Measurements from ENCODE around the gene TMED4.
"Not testable (repeated sequence)": the region's sequence is repeated elsewhere in the genome, so short reads cannot be mapped to it uniquely, and the experiment has no call there.

Gene TMED4

GRCh38 chr7:44568771-44569560 lies 13.1 kb downstream of the TMED4 start:
- no peak for DNase-seq

- no peak for DNase-seq
Observed at GRCh38 chr7:44567884-44568283, 14.1 kb downstream of the TMED4 start.

- DNase-seq, result no peak
Observed at GRCh38 chr7:44566680-44567079, 15.4 kb downstream of the TMED4 start.

- DNase-seq, result peak; percentile 45
Observed at GRCh38 chr7:44565795-44566559, 16.1 kb downstream of the TMED4 start.

GRCh38 chr7:44565097-44565794 lies 16.8 kb downstream of the TMED4 start:
- peak; percentile 61 for DNase-seq

- no peak for DNase-seq
Observed at GRCh38 chr7:44564606-44565005, 17.4 kb downstream of the TMED4 start.

GRCh38 chr7:44563171-44563679 lies 18.8 kb downstream of the TMED4 start:
- DNase-seq, result no peak

- not testable (repeated sequence) for DNase-seq
Observed at GRCh38 chr7:44562622-44562962, 19.4 kb downstream of the TMED4 start.

GRCh38 chr7:44561962-44562621 lies 19.9 kb downstream of the TMED4 start:
- peak; percentile 25 for DNase-seq

GRCh38 chr7:44561481-44561880 lies 20.6 kb downstream of the TMED4 start:
- no peak for DNase-seq

- no peak for DNase-seq
Observed at GRCh38 chr7:44559485-44559884, 22.5 kb downstream of the TMED4 start.

- DNase-seq, result no peak
Observed at GRCh38 chr7:44557485-44557884, 24.5 kb downstream of the TMED4 start.

GRCh38 chr7:44555350-44555749 lies 26.7 kb downstream of the TMED4 start:
- DNase-seq, result no peak

- DNase-seq, result not testable (repeated sequence)
Observed at GRCh38 chr7:44552473-44553005, 29.5 kb downstream of the TMED4 start.

GRCh38 chr7:44549457-44549856 lies 32.6 kb downstream of the TMED4 start:
- no peak for DNase-seq

GRCh38 chr7:44548893-44549292 lies 33.1 kb downstream of the TMED4 start:
- no peak for DNase-seq

- no peak for DNase-seq
Observed at GRCh38 chr7:44547536-44548231, 34.3 kb downstream of the TMED4 start.

GRCh38 chr7:44541876-44542610 lies 40.0 kb downstream of the TMED4 start:
- no peak for DNase-seq

GRCh38 chr7:44541028-44541869 lies 40.8 kb downstream of the TMED4 start, which contains the start of gene NPC1L1:
TSS of gene NPC1L1 (minus strand) at chr7:44541330. CDS start at chr7:44541259, 71 bp downstream.
- DNase-seq, result no peak

- DNase-seq, result no peak
Observed at GRCh38 chr7:44540592-44541027, 41.4 kb downstream of the TMED4 start.

Data from NCI-H69 (cell line).